Body of pancreas (tissue), 4 donors: ENCODE data around the gene GMEB1.
A peak's percentile ranks its signal among the peaks of the same experiment; 100 is the strongest.

ENCODE experiments used
- POLR2A ChIP-seq, 3 donors: fragments of 450-650 bp; IDR thresholded peaks; one replicate each; pipeline ENCODE4 v1.6.1; 2016; ENCODE audit warnings: antibody characterized with exemption in 3 of 3, mild to moderate bottlenecking in 2 of 3
- TF ChIP-seq, protein P1 (sequence below), 7 experiments: fragments of 450-650 bp in 4 of 7; fragments of 200-600 bp in 3 of 7; sonication (generic) in 3 of 7; IDR thresholded peaks; one replicate each; pipeline ENCODE4 v1.5.1; 2016 to 2019; ENCODE audit warnings: antibody characterized with exemption in 7 of 7

- TF ChIP-seq, protein P1, sequence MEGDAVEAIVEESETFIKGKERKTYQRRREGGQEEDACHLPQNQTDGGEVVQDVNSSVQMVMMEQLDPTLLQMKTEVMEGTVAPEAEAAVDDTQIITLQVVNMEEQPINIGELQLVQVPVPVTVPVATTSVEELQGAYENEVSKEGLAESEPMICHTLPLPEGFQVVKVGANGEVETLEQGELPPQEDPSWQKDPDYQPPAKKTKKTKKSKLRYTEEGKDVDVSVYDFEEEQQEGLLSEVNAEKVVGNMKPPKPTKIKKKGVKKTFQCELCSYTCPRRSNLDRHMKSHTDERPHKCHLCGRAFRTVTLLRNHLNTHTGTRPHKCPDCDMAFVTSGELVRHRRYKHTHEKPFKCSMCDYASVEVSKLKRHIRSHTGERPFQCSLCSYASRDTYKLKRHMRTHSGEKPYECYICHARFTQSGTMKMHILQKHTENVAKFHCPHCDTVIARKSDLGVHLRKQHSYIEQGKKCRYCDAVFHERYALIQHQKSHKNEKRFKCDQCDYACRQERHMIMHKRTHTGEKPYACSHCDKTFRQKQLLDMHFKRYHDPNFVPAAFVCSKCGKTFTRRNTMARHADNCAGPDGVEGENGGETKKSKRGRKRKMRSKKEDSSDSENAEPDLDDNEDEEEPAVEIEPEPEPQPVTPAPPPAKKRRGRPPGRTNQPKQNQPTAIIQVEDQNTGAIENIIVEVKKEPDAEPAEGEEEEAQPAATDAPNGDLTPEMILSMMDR (IDR thresholded peaks at IDR 0.05): peak; percentile 92 to 99 (median 97)
- TF ChIP-seq POLR2A (IDR thresholded peaks at IDR 0.05): peak; percentile 89 to 95 (median 92)
These were observed 68.1 kb downstream of the GMEB1 start, which contains the start of gene YTHDF2 for GRCh38 chr1:28736450-28737306.
